Measurements from ENCODE around the gene FAM229B.

FAM229B gene

GRCh38 chr6:112148103-112148502, 60.7 kb downstream of the FAM229B start:
- Histone ChIP-seq H3K27me3 (ENCODE audit: insufficient read depth, poor library complexity, severe bottlenecking) (no peaks in the 10 kb centered on the region), H3K27ac (replicated peaks) (no peak overlapping the region), H3K4me3 (replicated peaks; ENCODE audit: insufficient read depth, low read length) (no peak overlapping the region)
- DNase-seq (ENCODE audit: low read depth in 1 of 2, low spot score in 1 of 2) = no peak
- TF ChIP-seq SPI1 (IDR thresholded peaks at IDR 0.05; ENCODE audit: borderline replicate concordance, low read depth) (no peak), REST (IDR thresholded peaks at IDR 0.05; ENCODE audit: insufficient replicate concordance, low read depth) (no peak), GABPA (IDR thresholded peaks at IDR 0.05; ENCODE audit: low read depth) (no peak), CTCF (IDR thresholded peaks at IDR 0.05; ENCODE audit: insufficient read depth, low read length) (no peak), POLR2AphosphoS5 (IDR thresholded peaks at IDR 0.05; ENCODE audit: low read depth) (no peak)

GRCh38 chr6:112149236-112149635, 61.8 kb downstream of the FAM229B start:
- H3K4me3 ChIP-seq (replicated peaks; ENCODE audit: insufficient read depth, low read length) = no peak overlapping the region
- no peak overlapping the region for H3K27ac ChIP-seq (replicated peaks)
- no peak for DNase-seq (ENCODE audit: low read depth in 1 of 2, low spot score in 1 of 2)
- TF ChIP-seq REST (IDR thresholded peaks at IDR 0.05; ENCODE audit: insufficient replicate concordance, low read depth) (no peak), CTCF (IDR thresholded peaks at IDR 0.05; ENCODE audit: insufficient read depth, low read length) (no peak), GABPA (IDR thresholded peaks at IDR 0.05; ENCODE audit: low read depth) (no peak), POLR2AphosphoS5 (IDR thresholded peaks at IDR 0.05; ENCODE audit: low read depth) (no peak), SPI1 (IDR thresholded peaks at IDR 0.05; ENCODE audit: borderline replicate concordance, low read depth) (no peak)
- no peaks in the 10 kb centered on the region for H3K27me3 ChIP-seq (ENCODE audit: insufficient read depth, poor library complexity, severe bottlenecking)

GRCh38 chr6:112149719-112150263, 62.4 kb downstream of the FAM229B start:
- TF ChIP-seq REST (IDR thresholded peaks at IDR 0.05; ENCODE audit: insufficient replicate concordance, low read depth) (no peak), SPI1 (IDR thresholded peaks at IDR 0.05; ENCODE audit: borderline replicate concordance, low read depth) (no peak), GABPA (IDR thresholded peaks at IDR 0.05; ENCODE audit: low read depth) (no peak)
- Histone ChIP-seq H3K27me3 (ENCODE audit: insufficient read depth, poor library complexity, severe bottlenecking) (no peaks in the 10 kb centered on the region), H3K27ac (replicated peaks) (no peak overlapping the region), H3K4me3 (replicated peaks; ENCODE audit: insufficient read depth, low read length) (no peak overlapping the region)
- DNase-seq (ENCODE audit: low read depth in 1 of 2, low spot score in 1 of 2) = no peak
